Fibroblast of skin of left quadriceps (primary cell): ENCODE measurements around the gene HSPA4L.

ENCODE experiments used
- DNase-seq, 2 experiments: peaks; one replicate each; pipeline ENCODE4 v3.0.0-alpha.2; 2013; ENCODE audit warnings: low read depth in 2 of 2

The HSPA4L gene

DNA sequence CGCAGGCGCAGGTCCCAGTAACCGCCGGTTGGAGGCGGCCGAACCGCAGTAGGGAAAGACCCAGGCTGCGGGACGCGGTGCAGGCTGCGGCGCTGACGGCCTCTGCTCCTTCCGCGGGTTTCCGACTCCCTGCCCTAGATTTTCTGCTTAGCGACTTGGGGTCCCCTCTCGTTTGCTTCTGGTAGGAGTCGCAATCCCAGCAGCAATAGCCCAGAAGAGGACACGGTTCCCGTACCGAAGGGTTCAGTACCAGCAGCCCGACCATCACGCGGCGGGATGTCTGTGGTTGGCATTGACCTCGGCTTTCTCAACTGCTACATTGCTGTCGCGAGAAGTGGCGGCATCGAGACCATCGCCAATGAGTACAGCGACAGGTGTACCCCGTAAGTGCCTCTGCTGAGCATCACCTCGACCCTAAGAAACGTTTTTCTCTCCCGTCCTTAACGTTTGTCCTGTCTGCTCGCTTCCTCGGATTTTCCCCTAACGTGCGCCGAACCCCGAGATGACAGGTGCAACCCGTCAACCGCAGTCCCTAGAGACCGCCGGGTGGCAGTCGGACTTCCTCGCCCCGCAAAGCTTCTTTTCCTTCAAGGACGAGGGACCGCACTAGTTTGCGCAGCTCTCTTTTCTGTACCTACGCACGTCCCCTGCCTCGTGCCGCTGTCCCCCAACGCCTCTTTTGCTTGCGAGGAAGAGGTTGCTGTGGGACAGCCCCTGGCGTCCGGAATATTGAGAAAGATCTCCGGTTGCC lies at the start of gene HSPA4L:
HSPA4L (plus strand) TSS at position 48 of the 751 bp plus-strand sequence; CDS start at position 277, 229 bp downstream.
- DNase-seq: no peak

DNA sequence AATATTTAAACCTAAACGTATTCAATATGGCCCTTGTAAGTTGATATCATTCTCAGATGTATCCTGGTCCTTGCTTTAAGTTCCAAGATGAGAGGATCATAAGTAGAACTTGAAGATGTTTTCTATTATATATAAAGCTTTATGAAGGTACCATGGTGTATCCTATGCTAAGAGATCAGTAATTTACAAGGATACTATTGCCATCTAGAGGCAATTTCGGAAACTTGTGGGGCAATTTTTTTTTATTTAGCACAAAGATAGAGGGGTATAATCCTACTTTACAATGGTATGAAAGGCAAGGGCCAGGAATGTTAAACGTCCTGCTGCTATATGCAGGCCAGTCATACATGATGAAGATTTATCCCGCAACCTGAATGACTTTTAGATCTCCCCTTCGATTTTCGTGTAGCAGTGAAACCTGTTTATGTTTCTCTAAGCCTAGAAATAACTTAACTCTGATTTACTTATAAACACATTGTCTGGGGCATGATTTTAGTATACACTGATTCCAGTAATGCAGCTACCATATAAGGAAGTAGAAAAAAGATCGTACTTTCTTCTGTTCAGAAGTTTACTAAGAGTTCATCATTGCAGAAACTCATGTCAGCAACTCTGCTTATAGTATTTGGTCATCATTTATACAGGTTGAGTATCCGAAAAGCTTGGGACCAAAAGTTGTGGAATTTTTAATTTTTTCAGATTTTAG lies 49.3 kb upstream of the HSPA4L start:
- peak; percentile 33 to 36 for DNase-seq

DNA sequence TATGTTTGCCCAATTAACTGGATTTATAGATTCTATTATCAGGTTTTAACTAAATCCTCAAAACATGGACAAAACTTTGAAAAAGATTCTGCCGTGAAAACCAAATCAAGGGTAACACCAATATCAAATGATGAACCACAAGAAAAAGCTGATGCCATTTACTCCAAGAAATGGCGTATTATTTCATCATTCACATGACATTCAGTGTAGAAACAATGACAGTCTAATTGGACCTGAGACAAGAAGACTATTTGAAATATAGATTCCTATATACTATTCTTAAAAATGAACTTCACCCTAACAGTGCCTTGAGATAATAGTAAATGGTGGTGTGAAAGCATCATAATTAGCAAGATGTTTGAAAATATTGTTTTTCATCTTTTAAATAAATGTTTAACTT lies 47.1 kb upstream of the HSPA4L start:
- no peak for DNase-seq

DNA sequence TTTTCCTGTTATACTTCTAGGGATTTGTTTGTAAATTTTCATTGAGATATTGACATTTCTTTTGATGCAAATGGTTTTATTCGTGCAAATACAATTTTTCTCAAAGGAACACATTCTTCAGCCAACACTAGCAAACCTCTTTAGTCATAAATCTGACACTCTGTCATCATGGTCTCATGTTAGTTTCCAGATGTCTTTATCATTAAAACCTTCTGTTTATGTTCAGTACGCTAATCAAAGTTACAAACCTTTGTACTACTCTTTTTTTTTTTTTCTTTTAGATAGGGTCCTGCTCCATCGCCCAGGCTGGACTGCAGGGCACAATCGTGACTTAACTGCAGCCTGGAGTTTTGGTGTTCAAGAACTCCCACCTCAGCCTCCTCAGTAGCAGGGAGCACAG lies 44.8 kb upstream of the HSPA4L start:
- peak in 1 of 2 experiments; percentile 5 for DNase-seq

DNA sequence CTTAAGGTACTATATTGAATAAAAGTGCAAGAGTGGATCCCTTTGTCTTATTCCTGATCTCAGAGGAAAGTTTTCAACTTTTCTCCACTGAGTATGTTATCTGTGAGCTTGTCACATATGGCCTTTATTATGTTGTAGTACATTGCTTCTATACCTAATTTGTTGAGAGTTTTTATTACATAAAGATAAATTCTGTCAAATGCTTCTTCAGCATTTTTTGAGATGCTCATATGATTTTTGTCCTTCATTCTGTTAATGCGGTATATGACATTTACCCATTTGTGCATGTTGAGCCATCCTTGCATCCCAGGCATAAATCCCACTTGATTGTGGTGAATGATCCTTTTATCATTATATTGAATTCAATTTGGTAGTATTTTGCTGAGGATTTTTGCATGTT lies 40.9 kb upstream of the HSPA4L start:
- no peak for DNase-seq

DNA sequence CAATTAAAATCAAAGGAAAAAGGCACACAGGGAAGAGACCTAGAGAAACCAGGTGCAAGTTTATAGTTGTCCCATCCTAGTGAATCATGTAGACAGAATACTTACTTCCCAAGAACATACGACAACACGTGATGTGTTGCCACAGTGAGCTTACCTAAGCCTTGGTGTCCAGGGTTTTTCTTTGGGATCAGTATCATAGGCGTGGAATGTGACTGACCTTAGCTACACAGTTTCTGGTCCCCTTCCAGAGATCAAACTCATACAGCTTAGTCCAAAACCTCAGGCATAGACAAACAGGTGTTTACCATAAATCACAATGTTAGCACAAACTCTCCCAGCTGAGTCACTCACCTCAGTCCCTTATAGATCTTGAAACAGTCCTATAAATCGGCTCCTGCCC lies 34.2 kb upstream of the HSPA4L start:
- no peak for DNase-seq

DNA sequence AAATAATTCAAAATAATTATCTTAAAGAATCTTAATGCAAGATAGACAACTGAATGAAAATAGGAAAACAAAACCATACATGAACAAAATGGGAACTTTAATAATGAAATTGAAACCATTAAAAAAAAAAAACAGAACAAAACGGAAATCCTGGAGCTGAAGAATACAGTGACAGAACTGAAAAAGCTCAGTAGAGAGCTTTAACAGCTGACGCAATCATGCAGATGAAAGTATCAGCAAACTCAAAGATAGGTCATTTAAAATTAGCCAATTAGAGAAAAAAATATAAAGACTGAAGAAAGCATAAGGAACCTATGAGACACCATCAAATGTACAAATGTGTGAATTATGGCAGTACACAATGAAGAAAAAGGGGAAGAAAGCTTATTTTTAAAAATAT lies 33.2 kb upstream of the HSPA4L start:
- no peak for DNase-seq

DNA sequence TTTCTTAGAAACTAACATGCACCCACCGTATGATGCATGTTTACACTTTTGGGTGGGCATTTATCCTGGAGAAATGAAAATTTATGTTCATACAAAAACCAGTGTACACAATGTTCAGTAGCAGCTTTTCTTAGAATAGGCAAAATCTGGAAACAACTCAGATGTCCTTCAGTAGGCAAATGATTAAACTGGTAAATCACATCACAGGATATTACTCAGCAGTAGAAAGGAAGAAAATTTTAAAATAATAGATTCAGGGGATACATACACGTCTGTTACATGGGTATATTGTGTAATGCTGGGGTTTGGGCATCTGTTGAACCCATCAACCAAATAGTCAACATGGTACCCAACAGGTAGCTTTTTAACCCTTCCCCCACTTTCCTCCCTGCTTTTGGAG lies 25.2 kb upstream of the HSPA4L start:
- no peak for DNase-seq

DNA sequence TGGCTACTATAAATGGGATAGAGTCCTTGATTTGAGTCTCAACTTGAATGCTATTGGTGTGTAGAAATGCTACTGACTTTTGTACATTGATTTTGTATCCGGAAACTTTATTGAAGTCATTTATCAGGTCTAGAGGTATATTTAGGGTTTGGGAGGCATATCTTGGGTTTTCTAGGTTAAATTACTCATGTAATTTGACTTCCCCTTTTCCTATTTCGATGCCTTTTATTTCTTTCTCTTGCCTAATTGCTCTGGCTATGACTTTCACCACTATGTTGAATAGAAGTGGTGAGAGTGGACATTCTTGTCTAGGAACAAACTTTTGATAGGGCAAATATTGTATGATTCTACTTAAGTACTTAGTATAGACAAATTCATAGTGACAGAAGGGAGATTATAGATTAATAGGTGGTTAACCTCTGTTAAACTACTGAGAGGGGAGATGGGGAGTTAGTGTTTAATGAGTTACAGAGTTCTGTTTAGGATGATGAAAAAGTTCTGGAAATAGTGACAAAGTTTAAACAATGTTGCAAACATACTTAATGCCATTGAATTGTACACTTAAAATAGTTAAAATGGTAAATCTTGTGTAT lies 22.8 kb upstream of the HSPA4L start:
- no peak for DNase-seq

DNA sequence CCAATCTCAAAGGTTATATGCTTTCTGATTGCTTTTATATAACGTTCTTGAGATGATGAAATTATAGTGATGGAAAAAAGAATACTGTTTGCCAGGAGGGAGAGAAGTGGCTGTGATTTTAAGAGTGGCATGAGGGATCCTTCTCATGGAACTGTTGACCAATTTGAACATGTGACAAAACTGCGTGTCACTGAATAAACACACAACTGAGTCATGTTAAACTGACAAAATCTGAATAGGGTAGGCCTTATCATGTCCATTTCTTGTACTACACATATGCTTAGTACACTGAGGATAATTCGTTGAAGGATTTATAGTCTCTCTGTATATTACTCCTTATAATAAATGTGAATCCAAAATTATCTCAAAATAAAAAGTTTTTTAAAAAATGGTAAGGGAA lies 22.2 kb upstream of the HSPA4L start:
- DNase-seq: no peak

DNA sequence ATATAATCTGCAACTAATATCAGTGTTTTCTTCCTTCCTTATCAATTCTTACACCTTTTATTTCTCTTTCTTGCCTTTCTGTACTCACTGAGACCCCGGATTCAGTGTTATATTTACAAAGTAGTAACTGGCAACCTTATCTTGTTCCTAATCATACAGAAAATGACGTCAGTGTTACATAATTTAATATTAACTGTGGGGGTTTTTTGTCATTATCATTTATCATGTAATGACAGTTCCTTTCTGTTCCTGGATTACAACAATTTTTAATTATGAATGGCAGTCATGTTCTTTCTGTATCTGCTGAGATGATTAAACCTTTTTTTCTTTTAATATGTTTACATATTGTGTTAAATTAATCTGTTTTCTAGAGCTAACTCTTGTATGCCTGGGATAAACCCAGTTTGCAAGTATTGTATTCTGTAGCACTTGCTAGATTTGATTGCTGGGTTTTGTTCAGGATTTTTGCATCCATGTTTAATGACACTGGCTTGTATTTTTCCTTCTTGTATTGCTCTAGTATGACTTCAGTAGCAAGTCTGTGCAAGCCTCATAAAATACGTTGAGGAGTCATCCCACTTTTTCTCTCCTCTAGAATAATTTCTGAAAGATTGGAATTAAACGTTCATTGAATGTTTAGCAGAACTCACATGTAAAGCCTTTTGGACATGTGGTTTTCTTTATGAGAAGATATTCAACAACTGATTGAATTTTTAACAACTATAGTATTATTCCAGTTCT lies 10.4 kb upstream of the HSPA4L start:
- DNase-seq: no peak

DNA sequence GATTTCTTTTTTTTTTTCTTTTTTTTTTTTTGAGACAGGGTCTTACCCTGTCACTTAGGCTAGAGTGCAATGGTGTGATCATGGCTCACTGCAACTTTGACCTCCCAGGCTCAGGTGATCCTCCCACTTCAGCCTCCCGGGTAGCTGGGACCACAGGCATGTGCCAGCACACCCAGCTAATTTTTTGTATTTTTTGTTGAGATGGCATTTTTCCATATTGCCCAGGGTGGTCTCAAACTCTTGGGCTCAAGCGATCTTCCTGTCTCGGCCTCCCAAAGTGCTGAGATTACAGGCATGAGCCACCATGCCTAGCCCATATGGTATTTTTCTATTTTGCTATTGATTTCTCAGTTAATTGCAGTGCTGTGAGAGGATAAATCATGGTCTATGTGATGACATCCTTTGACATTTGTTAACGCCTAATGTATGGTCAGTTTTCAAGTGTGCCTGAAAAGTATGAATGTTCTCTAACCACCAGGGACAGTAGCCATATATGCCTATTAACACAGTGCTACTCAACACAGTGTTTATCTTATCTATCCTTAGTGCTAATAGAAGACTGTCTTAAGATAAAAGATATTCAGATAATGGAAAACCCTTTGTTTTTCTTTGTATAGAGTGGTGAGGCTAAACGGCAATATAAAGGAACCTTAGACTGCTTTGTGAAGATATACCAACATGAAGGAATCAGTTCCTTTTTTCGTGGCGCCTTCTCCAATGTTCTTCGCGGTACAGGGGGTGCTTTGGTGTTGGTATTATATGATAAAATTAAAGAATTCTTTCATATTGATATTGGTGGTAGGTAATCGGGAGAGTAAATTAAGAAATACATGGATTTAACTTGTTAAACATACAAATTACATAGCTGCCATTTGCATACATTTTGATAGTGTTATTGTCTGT lies 9.1 kb upstream of the HSPA4L start:
- DNase-seq: no peak

DNA sequence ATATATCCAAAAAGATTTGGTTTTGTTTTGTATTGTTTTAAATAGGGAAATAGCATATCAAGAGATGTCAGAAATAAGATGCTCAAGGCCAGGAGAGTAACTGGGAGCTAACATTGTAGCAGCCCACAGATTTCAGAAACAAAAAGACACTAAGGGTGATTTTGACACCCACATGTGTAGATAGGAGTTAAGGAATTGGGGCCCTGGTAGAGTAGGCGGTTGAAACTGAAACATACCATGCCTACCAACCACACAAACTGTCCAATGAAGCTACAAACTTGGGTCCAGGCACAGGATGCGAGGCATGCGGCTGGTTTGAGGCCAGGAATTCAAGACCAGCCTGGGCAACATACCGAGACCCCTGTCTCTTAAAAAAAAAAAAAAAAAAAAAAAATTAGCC lies 6.3 kb upstream of the HSPA4L start:
- no peak for DNase-seq

DNA sequence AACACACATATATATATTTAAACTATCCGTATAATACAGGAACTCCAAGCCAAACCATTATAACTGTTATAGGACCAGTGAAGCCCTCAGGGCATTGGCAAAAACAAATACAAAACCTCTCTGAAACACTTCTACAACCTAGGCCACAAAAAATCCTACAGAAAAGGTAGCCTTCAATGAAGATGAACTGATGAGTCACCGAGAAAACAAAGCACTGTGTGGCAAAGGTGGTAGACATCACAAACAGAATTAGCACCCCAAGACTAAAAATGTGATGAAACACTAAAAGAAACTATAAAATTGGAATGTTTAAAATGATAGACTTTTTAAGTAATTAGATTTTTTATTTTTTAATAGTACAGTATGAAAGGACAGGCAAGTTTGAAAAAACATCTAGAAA lies 5.5 kb upstream of the HSPA4L start:
- no peak for DNase-seq

DNA sequence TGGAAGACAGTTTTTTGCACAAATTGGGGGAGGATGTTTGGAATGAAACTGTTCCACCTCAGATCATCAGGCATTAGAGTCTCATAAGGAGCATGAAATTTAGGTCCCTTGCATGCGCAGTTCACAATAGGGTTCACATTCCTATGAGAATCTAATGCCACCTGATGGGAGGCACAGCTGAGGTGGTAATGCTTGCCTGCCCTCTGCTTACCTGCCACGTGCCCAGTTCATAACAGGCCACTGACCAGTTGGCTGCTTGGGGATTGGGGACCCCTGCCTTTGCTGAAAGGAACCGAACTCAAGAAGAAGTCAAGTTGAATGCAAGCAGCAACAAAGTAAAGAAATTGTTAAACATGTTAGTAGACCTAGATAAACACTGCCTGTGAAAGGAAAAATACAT lies 4.6 kb upstream of the HSPA4L start:
- no peak for DNase-seq

DNA sequence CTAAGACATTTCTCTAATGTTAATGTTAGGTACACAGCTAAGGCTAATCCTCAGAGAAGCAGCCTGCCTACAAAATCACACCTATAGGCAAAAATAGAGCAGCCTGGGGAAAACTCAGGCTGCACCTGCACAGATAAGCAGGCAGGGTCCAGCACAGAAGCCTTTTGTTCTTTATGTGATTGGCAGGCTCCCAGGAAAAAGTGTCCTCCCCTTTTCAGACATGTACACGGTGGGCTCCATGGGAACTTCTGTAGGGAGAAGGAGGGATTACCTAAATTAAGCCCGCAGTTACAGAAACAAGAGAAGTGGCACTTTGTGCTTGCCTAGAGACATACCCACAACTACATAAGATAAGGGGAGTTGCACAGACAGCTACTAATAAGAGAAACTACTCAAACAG lies 4.0 kb upstream of the HSPA4L start:
- no peak for DNase-seq

DNA sequence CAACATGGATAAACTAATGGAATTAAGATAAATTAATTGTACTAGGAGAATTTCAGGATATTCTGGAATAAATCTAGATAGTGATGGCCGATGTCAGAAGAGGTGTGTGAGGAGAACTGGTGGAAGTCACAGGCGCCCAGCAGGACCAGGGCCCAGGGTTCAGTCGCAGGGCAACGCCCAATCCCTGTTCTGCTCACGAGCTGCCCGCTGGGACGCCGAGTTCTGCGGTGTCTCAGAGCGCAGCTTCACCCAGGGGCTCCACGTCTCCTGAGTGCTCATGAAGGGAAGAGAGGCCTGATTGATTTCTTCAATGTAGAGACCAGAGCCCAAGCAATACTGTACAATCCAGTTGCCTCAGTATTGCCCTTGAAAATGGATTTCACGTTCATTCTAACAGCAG lies 1.5 kb upstream of the HSPA4L start:
- no peak for DNase-seq

DNA sequence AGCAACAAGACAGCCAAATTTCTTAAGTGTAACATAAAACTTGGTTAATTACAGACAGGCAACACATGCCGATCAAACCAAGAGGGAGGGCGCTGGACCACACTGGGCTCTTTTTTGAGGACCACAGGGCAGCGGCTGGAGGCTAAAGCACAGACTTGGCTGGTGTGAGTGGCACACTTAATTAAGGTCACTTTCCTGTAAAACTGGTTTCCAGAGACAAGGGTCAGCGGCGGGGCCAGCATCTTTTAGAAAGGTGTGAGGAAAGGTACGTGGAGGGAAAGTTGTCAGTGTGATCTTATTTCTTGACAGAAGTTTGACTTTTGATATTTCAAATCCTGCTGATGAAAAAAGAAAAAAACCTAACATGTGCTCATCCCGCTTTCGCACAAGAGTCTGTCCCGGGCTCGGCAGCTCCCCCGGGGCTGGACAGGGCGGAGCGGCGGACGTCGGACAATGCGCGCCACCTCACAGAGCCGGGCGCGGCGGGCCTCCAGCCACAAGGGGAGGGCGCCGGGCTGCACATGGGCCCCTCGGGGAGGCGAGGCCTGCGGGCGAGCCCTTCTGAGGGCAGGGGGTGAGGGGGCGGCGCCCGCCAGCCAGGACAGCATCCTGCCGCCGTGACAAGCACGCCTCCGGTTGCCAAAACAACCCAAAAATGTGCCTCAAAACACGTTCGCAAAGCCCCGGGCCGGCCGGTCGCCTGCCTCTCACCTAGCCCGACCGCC lies 660 bp upstream of the HSPA4L start:
- no peak for DNase-seq

DNA sequence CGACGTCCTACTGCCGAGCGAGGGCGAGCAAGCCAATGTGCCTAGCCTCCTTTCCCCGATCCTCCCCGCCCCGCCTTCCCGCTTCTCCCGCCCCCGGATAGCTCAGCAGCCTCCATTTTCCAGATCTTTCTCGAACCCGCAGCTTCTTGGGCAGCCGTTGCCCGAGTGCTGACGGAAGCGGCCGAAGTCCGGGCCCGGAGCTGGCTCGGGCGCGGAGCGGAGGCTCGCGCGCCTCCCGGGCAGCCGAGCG lies 172 bp upstream of the HSPA4L start:
- DNase-seq: peak; percentile 53 to 56

DNA sequence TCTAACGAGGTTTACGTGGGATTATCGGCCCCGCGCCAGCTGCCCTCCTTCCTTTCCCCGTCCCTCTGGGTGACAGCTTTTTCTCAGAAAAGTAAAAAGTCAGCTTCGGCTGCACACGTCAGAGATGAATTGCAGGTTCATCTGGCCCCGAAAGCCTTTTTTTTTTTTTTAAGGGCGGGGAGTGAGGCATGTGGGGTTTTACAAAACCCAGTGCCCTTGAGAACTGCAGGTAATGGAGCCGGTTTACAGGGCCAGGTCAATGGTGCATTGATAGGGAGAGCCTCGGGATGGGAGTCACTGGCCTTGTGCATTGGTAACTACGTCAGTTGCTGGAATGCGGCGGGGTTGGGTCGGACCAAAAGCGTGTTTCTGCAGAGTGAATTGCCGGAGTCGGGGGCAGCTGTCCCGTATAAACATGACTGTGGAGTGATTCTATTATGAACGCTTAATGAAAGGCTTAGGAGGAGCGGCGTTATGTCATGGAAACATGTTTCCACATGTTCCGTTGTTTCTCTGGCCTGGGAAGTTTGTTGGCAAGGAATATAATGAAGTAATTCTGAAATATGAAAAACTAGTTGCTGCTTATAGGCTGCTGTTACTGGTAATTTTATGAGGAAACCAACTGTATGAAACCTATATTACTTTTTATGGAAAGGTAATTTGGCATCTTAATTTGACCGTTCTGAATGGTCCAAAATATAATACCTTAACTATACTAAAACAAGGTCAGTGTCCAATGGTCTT lies 1.1 kb downstream of the HSPA4L start:
- no peak for DNase-seq
